Liver (tissue), 9 donors: ENCODE data around the gene GATA1. TPM values are rescaled to one million over a fixed set of nuclear protein-coding genes. Genes with fewer than 3 reads are reported as not detected.

Experiments
- DNase-seq: peaks from one replicate; pipeline ENCODE4 v3.0.0-alpha.2; 2017; ENCODE audit warnings: low spot score
- H3K27ac ChIP-seq, 2 donors: one replicate each; pipeline ENCODE4 v1.7.0; 2013; ENCODE audit warnings: inconsistent platforms in 2 of 2, low read length in 2 of 2, control low read depth in 1 of 2, low read depth in 1 of 2, mild to moderate bottlenecking in 1 of 2
- H3K27me3 ChIP-seq, 4 donors: one replicate each; pipeline versions ENCODE4 v1.6.1 to v1.7.0; 2013; ENCODE audit warnings: low read length in 3 of 4, inconsistent platforms in 1 of 4, mild to moderate bottlenecking in 1 of 4, moderate library complexity in 1 of 4; ENCODE audit not compliant: control insufficient read depth in 4 of 4, insufficient read depth in 4 of 4
- H3K36me3 ChIP-seq, 4 donors: one replicate each; pipeline versions ENCODE4 v1.6.1 to v1.7.0; 2013; ENCODE audit warnings: low read length in 3 of 4, mild to moderate bottlenecking in 3 of 4, low read depth in 1 of 4, moderate library complexity in 1 of 4; ENCODE audit not compliant: control insufficient read depth in 4 of 4, insufficient read depth in 3 of 4
- H3K4me1 ChIP-seq, 4 donors: one replicate each; pipeline versions ENCODE4 v1.6.1 to v1.7.0; 2013; ENCODE audit warnings: low read length in 3 of 4, mild to moderate bottlenecking in 3 of 4, moderate library complexity in 1 of 4; ENCODE audit not compliant: control insufficient read depth in 4 of 4, insufficient read depth in 4 of 4
- H3K4me3 ChIP-seq, 3 donors: one replicate each; pipeline versions ENCODE4 v1.6.1 to v1.7.0; 2013; ENCODE audit warnings: low read length in 3 of 3, control low read depth in 1 of 3, low read depth in 1 of 3, mild to moderate bottlenecking in 1 of 3
- H3K9ac ChIP-seq, 2 donors: one replicate each; pipeline ENCODE4 v1.7.0; 2013; ENCODE audit warnings: low read length in 2 of 2, mild to moderate bottlenecking in 2 of 2, moderate library complexity in 2 of 2, control low read depth in 1 of 2, low read depth in 1 of 2
- H3K9me3 ChIP-seq, 4 donors: one replicate each; pipeline versions ENCODE4 v1.6.1 to v1.7.0; 2013; ENCODE audit warnings: low read length in 3 of 4; ENCODE audit not compliant: control insufficient read depth in 4 of 4
- ATF3 ChIP-seq: IDR thresholded peaks from 2 replicates; pipeline ENCODE4 v1.6.1; 2016; ENCODE audit warnings: antibody characterized with exemption
- CTCF ChIP-seq: fragments of 150-350 bp; IDR thresholded peaks from 2 replicates; pipeline ENCODE4 v1.5.1; 2017; ENCODE audit warnings: improper control_type of control experiment, low read depth, low read length; ENCODE audit not compliant: missing input control
- EGR1 ChIP-seq, 2 donors: IDR thresholded peaks; 2 replicates each; pipeline ENCODE4 v1.6.1; 2016 to 2018; ENCODE audit warnings: antibody characterized with exemption in 2 of 2, low read depth in 2 of 2
- FOXA1 ChIP-seq: IDR thresholded peaks from 2 replicates; pipeline ENCODE4 v1.6.1; 2016; ENCODE audit warnings: antibody characterized with exemption
- FOXA2 ChIP-seq: IDR thresholded peaks from 2 replicates; pipeline ENCODE4 v1.6.1; 2016; ENCODE audit warnings: antibody characterized with exemption
- GABPA ChIP-seq, 2 donors: IDR thresholded peaks in 1 of 2; conservative IDR thresholded peaks in 1 of 2; 2 replicates each; pipeline ENCODE4 v1.6.1; 2016; ENCODE audit warnings: antibody characterized with exemption in 2 of 2, mild to moderate bottlenecking in 1 of 2, moderate library complexity in 1 of 2
- HNF4A ChIP-seq, 2 donors: conservative IDR thresholded peaks; 2 replicates each; pipeline ENCODE4 v1.6.1; 2016; ENCODE audit warnings: antibody characterized with exemption in 2 of 2, mild to moderate bottlenecking in 2 of 2
- HNF4G ChIP-seq: IDR thresholded peaks from 2 replicates; pipeline ENCODE4 v1.6.1; 2016; ENCODE audit warnings: antibody characterized with exemption
- JUND ChIP-seq, 2 donors: IDR thresholded peaks; 2 replicates each; pipeline ENCODE4 v1.6.1; 2016; ENCODE audit warnings: antibody characterized with exemption in 2 of 2
- MAX ChIP-seq: IDR thresholded peaks from 2 replicates; pipeline ENCODE4 v1.6.1; 2016; ENCODE audit warnings: antibody characterized with exemption
- NR2F2 ChIP-seq: IDR thresholded peaks from 2 replicates; pipeline ENCODE4 v1.6.1; 2016; ENCODE audit warnings: antibody characterized with exemption
- RAD21 ChIP-seq, 2 donors: IDR thresholded peaks; 2 replicates each; pipeline ENCODE4 v1.6.1; 2016; ENCODE audit warnings: antibody characterized with exemption in 2 of 2, mild to moderate bottlenecking in 2 of 2
- REST ChIP-seq: IDR thresholded peaks from 2 replicates; pipeline ENCODE4 v1.6.1; 2016; ENCODE audit warnings: antibody characterized with exemption, mild to moderate bottlenecking
- RXRA ChIP-seq, 2 donors: IDR thresholded peaks; 2 replicates each; pipeline ENCODE4 v1.6.1; 2017 to 2018; ENCODE audit warnings: antibody characterized with exemption in 2 of 2, mild to moderate bottlenecking in 1 of 2
- SP1 ChIP-seq: IDR thresholded peaks from 2 replicates; pipeline ENCODE4 v1.6.1; 2018; ENCODE audit warnings: antibody characterized with exemption, mild to moderate bottlenecking
- TAF1 ChIP-seq: conservative IDR thresholded peaks from 2 replicates; pipeline ENCODE4 v1.6.1; 2016; ENCODE audit warnings: antibody characterized with exemption, mild to moderate bottlenecking
- YY1 ChIP-seq: IDR thresholded peaks from 2 replicates; pipeline ENCODE4 v1.6.1; 2016; ENCODE audit warnings: antibody characterized with exemption, mild to moderate bottlenecking
- ZBTB33 ChIP-seq: IDR thresholded peaks from 2 replicates; pipeline ENCODE4 v1.6.1; 2016; ENCODE audit warnings: antibody characterized with exemption
- WGBS: extraction: QIAGEN DNeasy Blood & Tissue Kit; methylation state at CpG from one replicate; pipeline ENCODE4 v1.1.7; 2013; 5-methylcytosine and 5-hydroxymethylcytosine counted together
- polyA plus RNA-seq, 2 donors: library from polyadenylated mRNA; stranded (reverse) in 1 of 2; unstranded in 1 of 2; fragments of 200-250 nt in 1 of 2; fragments of >200 nt in 1 of 2; fragmentation: Nextera tagmentation in 1 of 2; extraction: Ambion mirVana in 1 of 2; gene quantifications; one replicate each; pipeline versions ENCODE4 v1.2.1 to v1.2.3, GENCODE V29; 2013 to 2015
- total RNA-seq, 2 donors: library from RNA; depleted of rRNA; stranded (reverse); fragments of >200 nt; gene quantifications; one replicate each; pipeline ENCODE4 v1.2.3, GENCODE V29; 2014
- donor health status: healthy.
- donor health status: healthy.
- donor health status: healthy.
- donor health status: healthy.
- donor health status: healthy.

The GATA1 gene
- total and polyA plus RNA-seq, 4 donors: 0.05 to 39.9 TPM; not detected in 2

- H3K9ac ChIP-seq: no peak overlapping the region
- 95% methylated on average over 8 of the region's 8 CpGs for WGBS
- TF ChIP-seq FOXA1 (no peak), MAX (no peak), SP1 (no peak), YY1 (no peak), EGR1 (IDR thresholded peaks at IDR 0.05; ENCODE audit: low read depth in 2 of 2) (no peak), HNF4G (no peak), FOXA2 (no peak), RAD21 (IDR thresholded peaks at IDR 0.05) (no peak), JUND (IDR thresholded peaks at IDR 0.05) (no peak), ZBTB33 (no peak), ATF3 (no peak)
- H3K36me3 ChIP-seq: no peaks in the 10 kb centered on the region
- H3K27me3 ChIP-seq: no peaks in the 10 kb centered on the region
- H3K27ac ChIP-seq: no peak overlapping the region
- H3K4me3 ChIP-seq: no peak overlapping the region
- peaks cover 3 to 8% (median 5%) of the 10 kb centered on the region in 4 donors for H3K4me1 ChIP-seq
- no peak for DNase-seq
- H3K9me3 ChIP-seq: peaks cover 0 to 2% (median 0%) of the 10 kb centered on the region in 4 donors
Observed at GRCh38 chrX:48741834-48742233, 44.6 kb upstream of the GATA1 start.

- 92% methylated on average over 4 of the region's 4 CpGs for WGBS
- no peaks in the 10 kb centered on the region for H3K36me3 ChIP-seq
- no peak overlapping the region for H3K9ac ChIP-seq
- DNase-seq: no peak
- peaks cover 0 to 2% (median 0%) of the 10 kb centered on the region in 4 donors for H3K9me3 ChIP-seq
- no peaks in the 10 kb centered on the region for H3K27me3 ChIP-seq
- H3K27ac ChIP-seq: no peak overlapping the region
- no peaks in the 10 kb centered on the region for H3K4me1 ChIP-seq
- TF ChIP-seq TAF1 (no peak), FOXA2 (no peak), SP1 (no peak), MAX (no peak), HNF4G (no peak), GABPA (IDR thresholded peaks at IDR 0.05 in 1 of 2, conservative IDR thresholded peaks at IDR 0.05 in 1 of 2) (no peak), RAD21 (IDR thresholded peaks at IDR 0.05) (no peak)
- no peak overlapping the region for H3K4me3 ChIP-seq
Observed at GRCh38 chrX:48745222-48745621, 41.2 kb upstream of the GATA1 start.

GRCh38 chrX:48747415-48748016 is 38.9 kb upstream of the GATA1 start:
- no peaks in the 10 kb centered on the region for H3K36me3 ChIP-seq
- H3K4me1 ChIP-seq: no peaks in the 10 kb centered on the region
- H3K27me3 ChIP-seq: no peaks in the 10 kb centered on the region
- H3K9ac ChIP-seq: no peak overlapping the region
- no peaks in the 10 kb centered on the region for H3K9me3 ChIP-seq
- 82% methylated on average over 8 of the region's 8 CpGs for WGBS
- H3K27ac ChIP-seq: no peak overlapping the region
- no peak overlapping the region for H3K4me3 ChIP-seq
- DNase-seq: no peak
- TF ChIP-seq RXRA (IDR thresholded peaks at IDR 0.05): no peak
- no peak for TF ChIP-seq SP1
- TF ChIP-seq RAD21 (IDR thresholded peaks at IDR 0.05): no peak
- TF ChIP-seq YY1: no peak
- TF ChIP-seq ATF3: no peak
- no peak for TF ChIP-seq JUND (IDR thresholded peaks at IDR 0.05)
- no peak for TF ChIP-seq EGR1 (IDR thresholded peaks at IDR 0.05; ENCODE audit: low read depth in 2 of 2)
- no peak for TF ChIP-seq HNF4A (conservative IDR thresholded peaks at IDR 0.05)
- no peak for TF ChIP-seq FOXA1
- TF ChIP-seq NR2F2: no peak
- TF ChIP-seq CTCF: no peak
- no peak for TF ChIP-seq REST
- no peak for TF ChIP-seq FOXA2
